GM19452 (cell line): ENCODE data around the gene APOM.
A peak's percentile ranks its signal among the peaks of the same experiment; 100 is the strongest.

Experiments
- ATAC-seq: cut with Tn5 transposase; IDR thresholded peaks from one replicate; pipeline ENCODE4 v1.9.1; 2021; ENCODE audit not compliant: unreplicated experiment

Gene APOM

DNA sequence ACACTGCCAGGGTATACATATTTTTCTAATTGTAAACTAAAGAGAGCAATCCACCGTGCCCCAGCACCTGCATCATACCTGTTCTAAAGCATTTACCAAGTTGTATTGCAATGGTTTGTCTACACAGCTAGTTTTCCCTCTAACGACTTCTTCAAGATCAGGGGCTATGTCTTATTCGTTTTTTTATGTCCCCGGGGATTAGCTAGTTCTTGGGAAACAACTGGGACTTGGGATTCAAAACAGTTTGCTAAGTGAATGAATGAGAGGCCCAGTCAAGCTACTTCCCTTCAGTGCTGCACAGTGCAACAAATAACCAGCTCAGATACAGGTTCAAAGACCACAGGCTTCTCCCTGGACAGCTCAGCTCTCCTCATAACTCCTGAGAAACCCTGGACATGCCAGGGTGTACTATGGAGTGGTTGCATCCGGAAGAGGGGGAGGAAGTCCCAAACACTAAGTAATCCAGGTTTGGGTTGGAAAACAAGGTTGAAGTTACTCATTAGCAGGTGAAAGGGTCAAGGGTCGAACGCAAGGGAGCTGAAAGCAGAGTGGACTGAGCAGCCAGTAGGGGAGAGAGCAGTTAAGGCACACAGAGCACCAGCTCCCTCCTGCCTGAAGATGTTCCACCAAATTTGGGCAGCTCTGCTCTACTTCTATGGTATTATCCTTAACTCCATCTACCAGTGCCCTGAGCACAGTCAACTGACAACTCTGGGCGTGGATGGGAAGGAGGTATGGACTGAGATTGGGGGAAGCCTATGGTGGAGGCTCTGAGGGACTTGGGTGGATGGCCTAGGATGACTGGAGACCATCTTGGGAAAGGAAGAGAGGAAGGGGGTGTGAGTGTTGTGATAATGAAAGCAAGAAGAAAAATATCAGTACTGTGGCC lies at the start of gene APOM:
Gene APOM (plus strand): TSS at position 546 of the 889 bp plus-strand sequence. CDS start 73 bp downstream, at position 619.
- ATAC-seq, result no peak

DNA sequence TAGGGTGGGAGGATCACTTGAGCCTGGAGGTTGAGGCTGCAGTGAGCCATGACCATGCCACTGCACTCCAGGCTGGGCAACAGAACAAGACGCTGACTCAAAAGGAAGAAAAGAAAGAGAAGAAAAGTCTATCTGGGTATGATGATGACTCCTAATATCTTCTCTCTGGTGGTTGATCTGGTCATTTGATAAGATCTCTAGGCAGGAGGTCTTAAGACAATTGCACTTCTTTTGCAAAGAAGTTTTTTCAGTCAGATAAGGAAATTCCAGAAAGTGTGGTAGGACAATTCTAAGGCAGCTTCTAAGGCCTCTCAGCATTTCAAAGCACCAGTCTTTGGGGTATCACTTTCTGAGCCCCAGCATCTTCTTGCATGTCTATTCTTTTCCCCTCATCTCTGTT lies 48.4 kb upstream of the APOM start:
- ATAC-seq, result no peak

DNA sequence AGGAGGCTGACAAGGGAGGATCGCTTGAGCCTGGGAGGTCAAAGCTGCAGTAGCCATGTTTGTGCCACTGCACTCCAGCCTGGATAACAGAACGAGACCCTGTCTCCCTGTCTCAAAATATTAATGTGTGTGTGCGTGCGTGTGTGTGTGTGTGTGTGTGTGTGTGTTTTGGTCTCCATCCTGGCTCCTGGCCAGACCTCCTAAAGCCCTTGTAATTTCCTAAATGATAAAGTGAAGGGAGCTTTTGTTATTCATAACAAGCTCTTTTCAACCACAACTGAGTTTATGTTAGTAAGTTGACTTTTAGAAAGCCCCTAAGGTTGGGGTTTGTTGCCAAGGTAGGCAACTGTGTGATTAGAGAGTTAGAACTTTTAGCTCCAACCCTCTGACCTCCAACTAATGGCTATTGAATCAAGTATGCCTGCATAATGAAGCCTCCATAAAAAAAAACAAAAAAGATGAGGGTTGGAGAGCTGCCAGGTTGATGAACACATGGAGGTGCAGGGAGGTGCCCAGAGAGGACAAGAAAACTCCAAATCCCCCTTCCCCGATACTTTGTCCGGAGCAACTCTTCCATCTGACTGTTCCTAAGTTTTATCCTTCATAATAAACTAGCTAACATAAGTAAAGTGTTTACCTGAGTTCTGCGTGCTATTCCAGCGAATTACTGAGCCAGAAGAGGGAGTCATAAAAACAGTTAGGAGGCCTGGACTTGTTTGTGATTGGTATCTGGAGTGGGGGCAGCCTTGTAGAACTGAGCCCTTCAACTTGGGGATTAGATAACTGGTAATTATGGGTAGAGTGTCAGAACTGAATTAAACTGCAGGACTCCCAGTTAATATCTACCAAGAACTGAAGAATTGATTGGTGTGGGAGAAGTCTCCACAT lies 45.9 kb upstream of the APOM start:
- ATAC-seq, result no peak

DNA sequence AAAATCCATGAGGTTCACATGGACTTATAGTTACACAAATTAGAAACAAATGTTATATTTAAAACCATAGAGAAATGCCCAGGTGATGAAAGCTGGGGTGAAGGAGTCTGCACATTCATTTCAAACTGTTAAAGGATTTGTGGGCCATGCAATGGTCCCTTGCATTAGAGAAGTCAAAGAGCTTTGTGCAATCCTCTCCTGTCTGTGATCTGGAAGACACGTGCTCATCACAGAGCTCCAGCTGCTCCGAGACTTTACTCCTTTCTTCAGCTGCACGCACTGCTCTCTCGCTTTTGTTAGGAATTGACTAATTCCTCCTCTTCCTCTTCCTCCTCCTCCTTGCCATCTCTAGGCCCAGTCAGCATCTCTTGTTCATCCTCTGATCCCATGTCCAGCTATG lies 44.7 kb upstream of the APOM start:
- ATAC-seq, result no peak

DNA sequence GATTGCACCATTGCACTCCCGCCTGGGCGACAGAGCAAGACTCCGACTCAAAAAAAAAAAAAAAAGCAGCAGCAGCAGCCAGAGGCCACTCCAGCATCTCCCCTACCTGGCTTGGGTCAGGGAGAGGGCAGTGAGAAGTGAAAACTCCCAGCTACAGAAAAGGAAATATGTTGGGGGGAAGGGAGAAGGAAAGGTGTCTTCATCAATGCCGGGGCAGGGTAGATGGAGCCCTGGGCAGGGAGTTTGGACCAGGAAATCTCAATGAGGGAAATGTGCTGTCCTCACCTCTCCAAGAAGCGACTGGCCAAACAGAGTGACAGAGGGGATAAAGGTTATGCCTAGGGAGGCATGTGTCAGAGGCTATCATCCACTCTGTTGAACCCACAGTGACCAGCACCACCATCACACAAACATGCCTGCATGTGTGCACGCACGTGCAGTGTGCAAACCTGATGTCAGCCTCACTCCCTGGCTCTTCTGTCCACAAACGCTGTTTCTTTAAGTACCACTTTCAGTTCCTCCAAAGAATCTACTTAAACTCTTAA lies 41.5 kb upstream of the APOM start:
- ATAC-seq, result no peak

DNA sequence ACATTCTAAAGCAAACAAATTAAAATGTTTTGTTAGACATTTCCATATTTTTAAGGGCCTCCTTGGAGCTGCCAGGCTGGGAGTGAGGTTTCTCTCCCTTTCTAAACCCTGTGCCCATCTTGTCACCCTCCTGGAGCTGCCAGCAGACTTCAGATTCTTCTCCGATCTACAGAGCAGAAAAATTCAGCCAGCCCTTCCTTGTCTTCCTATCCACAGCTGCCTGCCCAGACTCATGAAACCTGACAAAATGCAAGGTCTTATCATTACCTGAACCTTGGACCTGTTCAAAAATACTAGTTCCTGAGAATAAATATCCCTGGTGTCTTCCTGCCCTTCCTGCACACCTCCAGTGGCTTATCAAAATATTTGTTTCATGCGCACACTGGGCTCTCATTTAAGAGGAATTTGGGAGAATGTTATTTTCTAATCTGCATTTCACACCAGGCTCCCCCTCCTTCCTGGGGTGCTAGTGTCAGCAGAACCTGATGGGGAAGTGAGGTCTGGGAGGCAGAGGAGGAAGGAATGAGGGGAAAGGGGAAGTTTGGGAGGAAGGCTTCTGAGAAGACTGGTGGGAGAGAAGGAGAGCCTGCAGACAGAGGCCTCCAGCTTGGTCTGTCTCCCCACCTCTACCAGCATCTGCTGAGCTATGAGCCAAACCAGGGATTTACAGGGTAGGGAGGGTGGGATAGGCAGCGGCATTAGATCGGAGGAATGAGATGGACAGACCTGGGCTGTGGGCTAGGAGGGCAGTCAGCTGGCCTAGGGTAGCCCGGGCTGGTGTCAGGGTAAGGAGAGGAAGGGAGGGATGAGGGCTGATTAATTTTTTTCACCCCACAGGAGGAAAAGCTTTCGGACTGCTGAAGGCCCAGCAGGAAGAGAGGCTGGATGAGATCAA lies 40.8 kb upstream of the APOM start, which contains the start of gene AIF1:
Gene AIF1 (plus strand): TSS at position 551 of the 895 bp plus-strand sequence. CDS start 96 bp downstream, at position 647.
- ATAC-seq, result no peak

DNA sequence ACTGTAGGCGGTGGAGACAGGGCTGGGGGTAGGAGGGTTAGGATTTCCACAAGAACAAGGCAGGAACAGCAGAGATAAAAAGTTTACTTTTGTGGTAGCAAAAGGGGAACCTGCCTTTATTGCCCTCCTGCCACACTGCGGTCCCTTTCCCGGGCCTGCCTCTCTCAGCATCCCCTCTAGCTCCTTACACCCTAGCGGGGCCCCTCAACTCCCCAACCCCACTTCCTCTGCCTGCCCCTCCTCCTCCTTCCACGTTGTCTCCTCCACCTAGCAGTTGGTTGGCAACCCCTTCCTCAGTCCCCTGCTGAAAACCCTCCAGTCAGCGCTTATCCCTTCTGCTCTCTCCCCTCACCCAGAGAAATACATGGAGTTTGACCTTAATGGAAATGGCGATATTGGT lies 39.9 kb upstream of the APOM start:
- ATAC-seq, result no peak

DNA sequence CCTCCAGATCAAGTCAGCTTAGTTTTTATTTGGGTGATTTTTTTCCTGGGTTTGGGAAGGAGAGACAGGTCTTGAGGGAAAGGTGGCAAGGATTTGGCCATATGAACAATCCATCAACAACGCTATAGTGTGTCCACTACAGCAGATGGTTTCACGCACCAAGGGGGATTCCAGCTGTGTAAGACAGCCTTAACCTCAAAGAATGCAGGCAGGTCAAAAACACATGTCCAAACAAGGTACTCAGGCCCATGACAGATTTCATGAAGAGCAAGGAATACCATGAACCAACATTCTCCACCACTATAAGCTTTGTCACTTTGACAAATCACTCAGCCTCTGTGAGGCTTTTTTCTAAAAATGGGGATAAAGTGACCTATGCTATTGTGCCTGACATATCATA lies 38.7 kb upstream of the APOM start:
- no peak for ATAC-seq

DNA sequence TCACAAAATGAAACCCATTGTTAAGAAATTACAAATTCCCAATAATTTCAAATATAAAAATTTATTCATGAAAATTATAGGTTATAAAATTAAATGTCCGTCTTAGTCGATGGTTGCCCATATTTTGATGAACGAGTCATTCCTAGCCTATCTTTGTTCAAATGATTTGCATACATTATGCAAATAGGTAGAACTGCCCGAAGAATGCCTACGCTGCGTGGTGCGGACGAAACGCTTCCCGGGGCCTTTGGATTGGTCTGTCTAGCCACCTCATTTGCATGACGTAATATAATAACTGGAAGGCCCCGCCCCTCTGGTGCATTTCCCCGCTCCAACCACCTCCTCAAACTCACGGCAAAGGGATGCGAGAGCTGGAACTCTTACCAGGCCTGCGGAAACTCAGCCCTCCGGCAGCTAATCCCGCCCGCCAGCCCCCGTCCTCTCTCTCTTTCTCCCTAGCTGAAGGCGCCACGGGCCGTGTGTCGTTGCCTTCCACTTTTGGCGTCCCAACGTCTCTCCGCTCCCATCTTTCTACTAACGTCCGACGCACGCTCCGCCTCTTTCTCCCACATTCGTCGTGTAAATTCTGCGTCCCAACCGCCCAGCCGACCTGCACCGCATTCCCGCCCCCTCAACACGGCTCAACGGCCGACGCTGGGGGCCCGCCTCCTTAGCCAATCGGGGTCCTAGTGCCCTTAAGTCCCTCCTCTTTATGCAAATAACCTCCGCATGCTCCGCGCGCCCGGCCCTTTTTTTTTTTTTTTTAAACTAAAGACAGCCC lies 35.7 kb upstream of the APOM start:
- ATAC-seq, result peak; percentile 72

DNA sequence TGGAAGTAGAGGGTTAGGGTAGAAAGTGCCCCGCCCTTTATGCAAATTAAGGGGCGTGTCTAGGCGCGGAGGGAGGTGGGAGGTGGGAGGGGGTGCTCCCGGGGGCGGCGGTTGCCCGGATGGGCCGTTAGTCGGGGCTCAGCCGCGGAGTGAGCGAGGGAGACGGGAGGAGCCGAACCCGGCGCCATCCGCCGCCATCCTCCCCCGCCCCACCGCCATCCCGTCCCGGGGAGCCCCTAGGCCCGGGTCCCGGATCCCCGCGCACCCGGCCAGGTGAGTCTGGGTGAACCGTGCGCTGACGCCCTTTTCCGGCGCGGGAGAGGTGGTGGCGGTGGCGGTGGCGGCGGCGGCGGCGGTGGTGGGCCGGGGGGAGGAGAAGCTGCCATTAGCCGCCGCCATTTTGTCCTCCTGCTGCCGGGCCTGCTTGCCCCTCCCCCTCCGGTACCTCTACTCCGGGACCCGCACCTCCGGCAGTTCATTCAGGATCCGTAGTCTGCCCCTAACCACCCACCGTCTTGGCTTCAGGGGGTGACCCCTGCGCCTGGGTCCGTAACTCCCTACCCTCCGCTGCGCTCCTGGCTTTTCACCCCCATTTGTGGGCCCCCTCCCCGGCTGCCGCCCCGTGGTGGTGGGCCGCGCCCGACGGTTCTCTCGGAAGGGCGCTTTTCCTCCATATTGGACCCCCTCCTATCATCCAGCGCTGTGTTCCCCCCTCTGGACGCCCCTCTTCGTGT lies 34.9 kb upstream of the APOM start, which contains the start of gene PRRC2A:
Gene PRRC2A (plus strand): TSS at position 130 of the 734 bp plus-strand sequence. CDS start 2,075 bp downstream, outside the sequence.
- ATAC-seq, result peak; percentile 52

DNA sequence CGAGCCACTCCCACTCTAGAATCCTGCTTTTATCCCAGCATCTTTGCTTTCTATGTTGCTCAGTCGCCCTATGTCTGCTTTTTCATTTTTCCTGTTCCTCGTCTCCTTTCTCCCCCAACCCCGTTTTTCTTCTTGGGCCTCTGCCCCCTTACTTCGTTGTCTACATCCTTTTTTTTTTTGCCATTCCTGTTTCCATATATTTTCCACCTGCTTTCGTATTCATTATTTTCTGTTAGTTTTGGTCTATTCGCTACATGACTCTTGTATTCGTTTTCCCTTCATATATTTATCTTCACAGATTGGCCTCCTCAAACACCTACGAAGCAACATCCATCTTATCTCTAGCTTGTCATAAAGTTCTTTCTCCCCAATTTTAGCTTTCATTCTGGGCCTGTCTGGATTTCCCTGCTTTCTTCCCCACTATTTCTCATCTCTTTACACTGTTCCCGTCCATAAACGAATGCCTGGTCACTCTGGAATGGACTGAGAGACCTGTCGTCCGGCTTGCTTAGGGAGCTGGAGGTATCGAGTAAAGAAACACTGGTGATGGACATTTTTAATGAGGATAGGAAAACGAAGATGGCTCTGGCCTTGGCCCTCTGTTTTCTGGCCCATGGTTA lies 34.3 kb upstream of the APOM start:
- no peak for ATAC-seq

DNA sequence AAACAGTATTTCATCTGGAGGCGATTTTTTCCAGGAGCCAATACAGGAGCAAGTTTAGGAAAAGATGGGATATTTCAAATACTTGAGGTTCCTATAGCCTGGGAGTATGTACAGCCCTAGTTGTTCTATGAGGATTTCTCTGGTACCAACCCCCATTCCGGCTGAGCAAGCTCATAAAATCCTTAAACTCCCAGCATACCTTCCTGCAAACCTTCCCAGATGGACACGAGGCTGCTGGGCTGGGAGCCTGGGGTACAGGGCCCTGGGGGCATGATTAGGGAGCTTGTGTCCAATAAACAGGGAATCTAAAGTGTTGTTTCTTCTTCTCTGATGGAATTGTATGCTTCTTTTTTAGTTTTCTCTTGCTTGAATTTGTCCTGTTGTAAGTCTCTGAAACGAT lies 33.7 kb upstream of the APOM start:
- ATAC-seq, result no peak

DNA sequence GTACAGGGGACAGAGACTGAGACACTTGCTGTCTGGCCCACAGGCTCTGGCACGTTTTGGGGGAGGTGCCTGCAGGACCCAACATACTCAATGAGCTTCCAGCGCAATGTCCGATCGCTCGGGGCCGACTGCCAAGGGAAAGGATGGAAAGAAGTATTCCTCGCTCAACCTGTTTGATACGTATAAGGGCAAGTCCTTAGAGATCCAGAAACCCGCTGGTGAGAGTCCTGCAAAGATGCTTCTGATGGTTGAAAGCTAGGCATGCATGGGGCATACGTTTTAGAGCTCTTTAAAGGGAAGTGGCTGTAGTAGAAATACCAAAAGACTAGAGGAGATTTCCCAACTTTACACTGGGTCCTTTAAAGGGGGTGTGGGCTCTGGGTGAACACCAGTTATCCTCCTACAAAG lies 33.0 kb upstream of the APOM start:
- no peak for ATAC-seq

DNA sequence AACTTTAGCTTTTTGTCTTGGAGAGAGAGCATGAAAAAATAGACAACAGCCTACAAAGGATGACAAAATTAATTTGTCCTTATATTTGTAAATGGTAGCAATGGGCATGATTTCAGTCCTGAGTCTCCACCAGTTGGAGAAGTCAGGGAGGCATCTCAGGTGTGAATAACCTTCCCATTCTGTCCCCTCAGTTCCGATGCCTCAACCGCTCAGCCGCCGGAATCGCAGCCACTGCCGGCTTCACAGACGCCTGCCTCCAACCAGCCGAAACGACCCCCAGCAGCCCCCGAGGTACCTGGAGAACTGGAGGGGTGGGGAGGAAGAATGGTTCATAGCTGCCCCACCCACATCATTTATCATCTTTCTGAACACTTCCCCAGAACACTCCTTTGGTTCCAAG lies 31.6 kb upstream of the APOM start:
- ATAC-seq, result no peak

DNA sequence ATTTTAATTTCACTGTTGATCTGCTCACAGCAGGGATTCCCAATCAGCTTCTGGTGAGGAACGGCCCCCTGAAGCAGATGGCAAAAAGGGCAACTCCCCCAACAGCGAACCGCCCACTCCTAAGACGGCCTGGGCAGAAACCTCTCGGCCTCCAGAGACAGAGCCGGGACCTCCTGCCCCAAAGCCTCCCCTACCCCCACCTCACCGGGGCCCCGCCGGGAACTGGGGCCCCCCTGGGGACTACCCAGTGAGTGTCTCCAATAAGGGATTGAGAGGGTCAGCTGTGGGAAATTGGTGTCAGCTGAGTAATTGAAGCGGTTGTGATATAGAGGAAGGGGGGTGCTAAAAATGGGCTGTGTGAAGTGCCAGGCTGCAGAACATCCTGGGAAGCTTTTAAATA lies 28.7 kb upstream of the APOM start:
- ATAC-seq, result no peak

DNA sequence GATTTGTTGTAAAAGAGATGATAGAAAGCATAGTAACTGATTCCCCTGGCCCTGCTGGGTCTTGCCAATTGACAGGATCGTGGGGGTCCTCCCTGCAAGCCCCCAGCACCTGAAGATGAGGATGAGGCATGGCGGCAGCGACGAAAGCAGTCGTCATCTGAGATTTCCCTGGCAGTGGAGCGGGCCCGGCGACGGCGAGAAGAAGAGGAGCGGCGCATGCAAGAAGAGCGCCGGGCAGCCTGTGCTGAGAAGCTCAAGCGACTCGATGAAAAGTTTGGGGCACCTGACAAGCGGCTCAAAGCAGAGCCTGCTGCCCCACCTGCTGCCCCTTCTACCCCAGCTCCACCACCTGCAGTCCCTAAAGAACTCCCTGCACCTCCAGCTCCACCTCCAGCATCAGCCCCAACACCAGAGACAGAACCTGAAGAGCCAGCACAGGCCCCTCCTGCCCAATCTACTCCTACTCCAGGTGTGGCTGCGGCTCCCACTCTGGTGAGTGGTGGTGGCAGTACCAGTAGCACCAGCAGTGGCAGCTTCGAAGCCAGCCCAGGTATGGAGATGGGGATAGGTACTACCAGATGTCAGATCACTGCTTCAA lies 27.9 kb upstream of the APOM start:
- ATAC-seq, result no peak

DNA sequence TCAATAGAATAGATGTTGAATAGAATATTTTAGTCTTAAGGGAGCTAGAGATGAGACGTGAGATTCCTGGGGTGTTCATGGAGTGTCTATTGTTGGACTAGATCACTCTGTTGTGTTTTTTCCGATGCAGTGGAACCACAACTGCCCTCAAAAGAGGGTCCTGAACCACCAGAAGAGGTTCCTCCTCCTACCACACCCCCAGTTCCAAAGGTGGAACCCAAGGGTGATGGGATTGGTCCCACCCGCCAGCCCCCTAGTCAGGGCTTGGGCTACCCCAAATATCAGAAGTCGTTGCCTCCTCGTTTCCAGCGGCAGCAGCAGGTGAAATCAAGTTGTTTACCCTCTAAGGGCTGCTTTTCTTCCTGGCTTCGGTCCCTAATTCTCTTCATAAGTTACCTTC lies 26.7 kb upstream of the APOM start:
- ATAC-seq, result no peak
